ENCODE measurements around the gene CEACAM20. TPM values are rescaled to one million over a fixed set of nuclear protein-coding genes. Genes with fewer than 3 reads are reported as not detected.

Gene CEACAM20
- total RNA-seq, 1 donor = not detected

- H3K4me3 ChIP-seq (ENCODE audit: low read depth, low read length) = no peak overlapping the region
- no peak for TF ChIP-seq CTCF (IDR thresholded peaks at IDR 0.05; ENCODE audit: insufficient read depth, low read depth, low read length)
- DNase-seq (ENCODE audit: low read depth) = no peak
Observed at GRCh38 chr19:44573183-44573582, 43.7 kb upstream of the CEACAM20 start.

GRCh38 chr19:44572581-44572900 lies 43.1 kb upstream of the CEACAM20 start:
- H3K4me3 ChIP-seq (ENCODE audit: low read depth, low read length) = no peak overlapping the region
- no peak for TF ChIP-seq CTCF (IDR thresholded peaks at IDR 0.05; ENCODE audit: insufficient read depth, low read depth, low read length)
- peak; percentile 28 for DNase-seq (ENCODE audit: low read depth)

GRCh38 chr19:44571830-44572580 lies 42.5 kb upstream of the CEACAM20 start:
- no peak for DNase-seq (ENCODE audit: low read depth)
- no peak overlapping the region for H3K4me3 ChIP-seq (ENCODE audit: low read depth, low read length)
- no peak for TF ChIP-seq CTCF (IDR thresholded peaks at IDR 0.05; ENCODE audit: insufficient read depth, low read depth, low read length)

GRCh38 chr19:44570984-44571684 lies 41.7 kb upstream of the CEACAM20 start:
- TF ChIP-seq CTCF (IDR thresholded peaks at IDR 0.05; ENCODE audit: insufficient read depth, low read depth, low read length) = peak; percentile 80
- peak; percentile 88 for DNase-seq (ENCODE audit: low read depth)
- peak overlapping the region; percentile 14 for H3K4me3 ChIP-seq (ENCODE audit: low read depth, low read length)

GRCh38 chr19:44570603-44570983 lies 41.1 kb upstream of the CEACAM20 start:
- H3K4me3 ChIP-seq (ENCODE audit: low read depth, low read length) = no peak overlapping the region
- no peak for DNase-seq (ENCODE audit: low read depth)
- no peak for TF ChIP-seq CTCF (IDR thresholded peaks at IDR 0.05; ENCODE audit: insufficient read depth, low read depth, low read length)

- no peak for TF ChIP-seq CTCF (IDR thresholded peaks at IDR 0.05; ENCODE audit: insufficient read depth, low read depth, low read length)
- H3K4me3 ChIP-seq (ENCODE audit: low read depth, low read length) = no peak overlapping the region
- no peak for DNase-seq (ENCODE audit: low read depth)
Observed at GRCh38 chr19:44567745-44568144, 38.3 kb upstream of the CEACAM20 start.

All from fibroblast of villous mesenchyme (primary cell).